IMR-90 (cell line): ENCODE data around the gene SEL1L. TPM values are rescaled to one million over a fixed set of nuclear protein-coding genes. Genes with fewer than 3 reads are reported as not detected.

Source experiments
- polyA plus RNA-seq, 3 experiments: library from polyadenylated mRNA; depleted of rRNA; stranded (reverse); fragments of >200 nt; gene quantifications; 2 replicates each; pipeline ENCODE4 v1.2.3, GENCODE V29; 2012; ENCODE audit warnings: low replicate concordance in 1 of 3
- total RNA-seq: library from RNA; depleted of rRNA; stranded (reverse); fragments of >200 nt; gene quantifications from 2 replicates; pipeline ENCODE4 v1.2.3, GENCODE V29; 2012; rRNA removed

The SEL1L gene
- total and polyA plus RNA-seq, 2 of the 4 experiments (the other 2 are of a cell fraction), result 21.0 to 62.4 TPM

Other genes with a start within 250 kb of the SEL1L start
- gene STON2, start 133.5 kb downstream of the SEL1L start, total RNA-seq, result not detected in 2 replicates
- not detected in 2 replicates for gene STON2, start 133.5 kb downstream of the SEL1L start, polyA plus RNA-seq (2012; rRNA removed)